Measurements from ENCODE around the gene NMS. TPM values are rescaled to one million over a fixed set of nuclear protein-coding genes. Genes with fewer than 3 reads are reported as not detected.

The NMS gene
- total RNA-seq, 1 experiment from 2014 or later: not detected

DNA sequence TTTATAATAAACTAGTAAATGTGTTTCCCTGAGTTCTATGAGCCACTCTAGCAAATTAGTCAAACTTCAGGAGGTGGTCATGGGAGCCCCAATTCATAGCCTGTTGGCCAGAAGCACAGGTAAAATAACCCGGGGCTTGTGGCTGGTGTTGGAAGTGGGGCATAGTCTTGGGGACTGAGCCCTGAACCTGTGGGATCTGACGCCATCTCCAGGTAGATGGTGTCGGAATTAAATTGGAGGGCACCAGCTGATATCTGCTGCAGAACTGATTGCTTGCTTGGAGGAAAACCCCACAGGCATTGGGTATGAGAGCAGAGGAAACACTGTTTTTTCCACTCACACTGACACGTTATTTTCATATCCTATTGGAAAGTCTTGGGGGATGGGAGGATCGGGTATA is 14.1 kb downstream of the NMS start:
- DNase-seq (ENCODE audit: low spot score): no peak

- no peak for DNase-seq (ENCODE audit: low spot score)
Measured at GRCh38 chr2:100485396-100485795, 15.1 kb downstream of the NMS start.

GRCh38 chr2:100494712-100495111 is 24.4 kb downstream of the NMS start:
- no peak for DNase-seq (ENCODE audit: low spot score)

- DNase-seq (ENCODE audit: low spot score): no peak
Measured at GRCh38 chr2:100502782-100503181, 32.5 kb downstream of the NMS start.

GRCh38 chr2:100504542-100504941 is 34.3 kb downstream of the NMS start:
- no peak for DNase-seq (ENCODE audit: low spot score)

DNA sequence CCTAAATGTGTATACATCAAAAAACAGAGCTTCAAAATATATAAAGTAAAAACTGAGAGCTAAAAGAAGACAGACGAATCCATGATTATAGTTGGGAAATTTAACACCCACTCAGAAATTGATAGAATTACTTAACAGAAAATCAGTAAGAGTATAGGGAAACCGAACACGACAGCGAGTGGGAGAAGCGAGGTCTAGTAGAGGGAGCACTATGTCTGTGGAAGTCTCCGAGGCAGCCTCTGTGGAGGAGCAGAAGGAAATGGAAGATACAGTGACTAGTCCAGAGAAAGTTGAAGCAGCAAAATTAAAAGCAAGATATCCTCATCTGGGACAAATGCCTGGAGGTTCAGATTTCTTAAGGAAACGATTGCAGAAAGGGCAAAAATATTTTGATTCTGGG is 38.8 kb downstream of the NMS start:
- no peak for DNase-seq (ENCODE audit: low spot score)

DNA sequence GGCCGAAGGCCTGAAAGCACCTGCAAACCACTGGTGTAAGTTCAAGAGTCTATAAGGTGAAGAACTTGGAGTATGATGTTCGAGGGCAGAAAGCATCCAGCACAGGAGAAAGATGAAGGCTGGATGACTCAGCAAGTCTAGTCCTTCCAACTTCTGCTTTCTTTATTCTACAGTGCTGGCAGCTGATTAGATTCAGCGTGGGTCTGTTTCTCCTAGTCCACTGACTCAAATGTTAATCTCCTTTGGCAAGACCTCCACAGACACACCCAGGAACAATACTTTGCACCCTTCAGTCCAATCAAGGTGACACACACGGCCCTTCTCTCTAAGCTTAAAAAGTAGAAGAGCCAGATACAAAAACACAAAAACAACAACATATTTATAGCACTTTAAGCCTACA is 43.4 kb downstream of the NMS start:
- DNase-seq (ENCODE audit: low spot score): no peak

GRCh38 chr2:100517556-100517955 is 47.3 kb downstream of the NMS start:
- DNase-seq (ENCODE audit: low spot score): no peak

- DNase-seq (ENCODE audit: low spot score): no peak
Measured at GRCh38 chr2:100518801-100519200, 48.5 kb downstream of the NMS start.

- DNase-seq (ENCODE audit: low spot score): no peak
Measured at GRCh38 chr2:100520224-100520623, 49.9 kb downstream of the NMS start.

DNA sequence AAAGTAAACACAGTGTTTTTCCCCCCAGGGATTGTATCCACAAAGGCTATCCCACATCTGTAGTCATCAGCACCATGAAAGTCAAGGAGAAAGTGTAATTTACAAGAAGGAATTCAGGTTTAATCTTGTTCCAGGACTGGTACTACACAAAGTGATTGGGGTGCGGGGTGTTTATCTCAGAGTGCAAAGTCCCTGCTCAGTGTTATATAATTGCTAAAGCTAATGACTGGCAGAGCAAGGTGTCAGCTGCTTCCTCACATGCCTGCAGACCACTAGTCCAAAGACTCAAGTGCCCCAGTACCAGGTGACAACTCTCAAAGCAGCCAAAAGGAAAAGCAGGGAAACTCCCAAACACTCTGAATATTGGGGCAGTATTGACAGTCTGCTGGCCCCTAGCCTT is 52.1 kb downstream of the NMS start:
- DNase-seq (ENCODE audit: low spot score): no peak

GRCh38 chr2:100524331-100524730 is 54.0 kb downstream of the NMS start:
- DNase-seq (ENCODE audit: low spot score): no peak

GRCh38 chr2:100526868-100527267 is 56.6 kb downstream of the NMS start:
- DNase-seq (ENCODE audit: low spot score): no peak

- DNase-seq (ENCODE audit: low spot score): no peak
Measured at GRCh38 chr2:100527440-100528015, 57.2 kb downstream of the NMS start.

DNA sequence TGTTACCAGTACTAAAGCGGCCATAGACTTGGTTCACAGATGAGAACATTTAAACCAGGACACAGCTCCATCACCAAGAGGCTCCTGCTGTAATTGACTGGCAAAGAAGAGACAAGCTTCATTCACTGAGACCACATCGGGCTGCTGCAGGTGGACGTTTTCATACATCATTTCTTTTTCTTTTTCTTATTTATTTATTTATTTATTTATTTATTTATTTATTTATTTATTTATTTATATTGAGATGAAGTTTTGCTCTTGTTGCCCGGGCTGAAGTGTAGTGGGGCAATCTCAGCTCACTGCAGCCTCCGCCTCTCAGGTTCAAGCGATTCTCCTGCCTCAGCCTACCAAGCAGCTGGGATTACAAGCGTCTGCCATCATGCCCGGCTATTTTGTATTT is 58.9 kb downstream of the NMS start:
- no peak for DNase-seq (ENCODE audit: low spot score)

DNA sequence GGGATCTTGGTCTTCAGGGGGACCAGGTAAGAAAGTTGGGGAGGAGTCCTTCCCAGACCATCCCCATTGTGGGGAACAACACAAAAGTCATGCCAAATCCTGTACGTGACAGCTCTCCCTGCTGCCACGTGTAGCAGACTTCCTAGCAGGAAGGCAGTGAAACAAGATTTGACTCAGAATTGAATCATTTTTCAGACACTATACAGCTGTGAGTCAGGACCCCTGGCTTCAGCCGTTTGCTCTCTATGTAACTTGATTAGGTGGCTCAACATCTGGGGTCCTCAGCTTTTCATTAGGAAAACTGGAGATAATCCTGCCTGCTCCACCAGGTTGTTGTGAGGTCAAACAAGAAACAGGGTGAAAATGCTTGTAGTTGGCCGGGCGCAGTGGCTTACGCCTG is 59.6 kb downstream of the NMS start:
- DNase-seq (ENCODE audit: low spot score): no peak

Other genes with a start within 250 kb of the NMS start
- 0.51 and 1.2 TPM in 2 replicates for gene LONRF2, start 148.0 kb upstream of the NMS start, total RNA-seq (2014; rRNA removed; shearing (Covaris generic))
- 13.4 and 14.9 TPM in 2 replicates for gene CHST10, start 52.8 kb upstream of the NMS start, total RNA-seq (2014; rRNA removed; shearing (Covaris generic))
- 23.2 and 25.2 TPM in 2 replicates for gene PDCL3, start 92.5 kb downstream of the NMS start, total RNA-seq (2014; rRNA removed; shearing (Covaris generic))